ENCODE measurements around the gene SELENOK.

The SELENOK gene

GRCh38 chr3:53883008-53883407 is 8.7 kb downstream of the SELENOK start:
- DNase-seq: no peak

GRCh38 chr3:53881691-53882593 is 9.7 kb downstream of the SELENOK start, which contains the start of gene ACTR8:
Gene ACTR8 (minus strand): TSS chr3:53882152. CDS start chr3:53882101, 51 bp downstream.
- DNase-seq: peak; percentile 83

- no peak for DNase-seq
Measured at GRCh38 chr3:53880396-53881345, 11.0 kb downstream of the SELENOK start.

GRCh38 chr3:53865732-53866499 is 25.7 kb downstream of the SELENOK start:
- DNase-seq: no peak

- no peak for DNase-seq
Measured at GRCh38 chr3:53863145-53863544, 28.5 kb downstream of the SELENOK start.

- DNase-seq: no peak
Measured at GRCh38 chr3:53862241-53862640, 29.4 kb downstream of the SELENOK start.

GRCh38 chr3:53860196-53860595 is 31.5 kb downstream of the SELENOK start:
- no peak for DNase-seq

- DNase-seq: no peak
Measured at GRCh38 chr3:53859178-53859577, 32.5 kb downstream of the SELENOK start.

GRCh38 chr3:53858096-53858741 is 33.4 kb downstream of the SELENOK start:
- no peak for DNase-seq

GRCh38 chr3:53856964-53857363 is 34.7 kb downstream of the SELENOK start:
- DNase-seq: no peak

GRCh38 chr3:53850895-53851294 is 40.8 kb downstream of the SELENOK start:
- no peak for DNase-seq

- no peak for DNase-seq
Measured at GRCh38 chr3:53849916-53850315, 41.7 kb downstream of the SELENOK start.

GRCh38 chr3:53846851-53847155 is 44.9 kb downstream of the SELENOK start:
- DNase-seq: no peak

- no peak for DNase-seq
Measured at GRCh38 chr3:53846134-53846850, 45.4 kb downstream of the SELENOK start, which contains the start of the genes CHDH and IL17RB. Gene CHDH (minus strand): TSS chr3:53846419. CDS start chr3:53824008, 22,411 bp downstream. Gene IL17RB (plus strand): TSS chr3:53846568. CDS start chr3:53846589, 21 bp downstream.

- no peak for DNase-seq
Measured at GRCh38 chr3:53845881-53846133, 45.9 kb downstream of the SELENOK start.

- DNase-seq: no peak
Measured at GRCh38 chr3:53845103-53845880, 46.4 kb downstream of the SELENOK start.

GRCh38 chr3:53844262-53845102 is 47.2 kb downstream of the SELENOK start:
- no peak for DNase-seq

- no peak for DNase-seq
Measured at GRCh38 chr3:53843195-53844177, 48.2 kb downstream of the SELENOK start.

Measured in T-helper 9 cell (primary cell).